GM21825 (cell line): ENCODE data around the gene TSHZ3.

Source experiments
- ATAC-seq: cut with Tn5 transposase; IDR thresholded peaks from one replicate; pipeline ENCODE4 v1.9.1; 2021; ENCODE audit warnings: mild to moderate bottlenecking, moderate library complexity; ENCODE audit not compliant: unreplicated experiment

Gene TSHZ3

GRCh38 chr19:31268751-31269383, 80.4 kb downstream of the TSHZ3 start:
- no peak for ATAC-seq

DNA sequence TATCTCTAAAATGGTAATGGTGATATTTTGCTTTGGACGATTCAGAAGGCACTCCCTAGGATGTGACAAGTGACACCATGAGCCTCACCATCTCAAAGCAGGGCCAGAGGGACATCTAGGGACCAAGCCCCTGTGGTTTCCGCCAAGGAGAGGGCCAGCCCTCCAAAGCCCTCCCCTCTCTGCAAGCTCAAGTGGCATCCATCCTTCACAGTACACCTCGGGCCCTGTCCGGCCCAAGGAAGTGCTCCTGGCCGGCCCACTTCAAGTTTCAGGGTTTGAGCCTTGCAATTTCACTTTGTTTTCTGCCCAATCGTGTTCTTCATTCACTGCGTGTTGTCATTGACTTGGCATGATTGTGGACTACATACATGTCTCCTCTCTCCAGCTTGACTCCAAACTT, 82.5 kb downstream of the TSHZ3 start:
- no peak for ATAC-seq

DNA sequence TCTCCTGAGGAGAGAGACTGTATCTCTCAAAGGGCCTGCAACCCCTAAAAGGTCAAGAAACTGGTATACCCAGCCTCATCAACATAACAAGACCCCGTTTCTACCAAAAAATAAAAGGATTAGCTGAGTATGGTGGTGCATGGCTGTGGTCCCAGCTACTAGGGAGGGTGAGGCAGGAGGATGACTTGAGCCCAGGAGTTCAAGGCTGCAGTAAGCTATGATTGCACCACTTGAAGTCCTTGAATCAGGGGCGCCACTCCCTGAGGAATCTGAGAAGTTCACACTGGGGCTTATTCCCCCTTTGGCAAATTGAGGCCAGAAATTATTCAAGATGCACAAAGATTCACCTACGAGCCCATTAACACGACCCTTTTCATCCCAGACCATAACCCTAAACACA, 83.0 kb downstream of the TSHZ3 start:
- no peak for ATAC-seq

DNA sequence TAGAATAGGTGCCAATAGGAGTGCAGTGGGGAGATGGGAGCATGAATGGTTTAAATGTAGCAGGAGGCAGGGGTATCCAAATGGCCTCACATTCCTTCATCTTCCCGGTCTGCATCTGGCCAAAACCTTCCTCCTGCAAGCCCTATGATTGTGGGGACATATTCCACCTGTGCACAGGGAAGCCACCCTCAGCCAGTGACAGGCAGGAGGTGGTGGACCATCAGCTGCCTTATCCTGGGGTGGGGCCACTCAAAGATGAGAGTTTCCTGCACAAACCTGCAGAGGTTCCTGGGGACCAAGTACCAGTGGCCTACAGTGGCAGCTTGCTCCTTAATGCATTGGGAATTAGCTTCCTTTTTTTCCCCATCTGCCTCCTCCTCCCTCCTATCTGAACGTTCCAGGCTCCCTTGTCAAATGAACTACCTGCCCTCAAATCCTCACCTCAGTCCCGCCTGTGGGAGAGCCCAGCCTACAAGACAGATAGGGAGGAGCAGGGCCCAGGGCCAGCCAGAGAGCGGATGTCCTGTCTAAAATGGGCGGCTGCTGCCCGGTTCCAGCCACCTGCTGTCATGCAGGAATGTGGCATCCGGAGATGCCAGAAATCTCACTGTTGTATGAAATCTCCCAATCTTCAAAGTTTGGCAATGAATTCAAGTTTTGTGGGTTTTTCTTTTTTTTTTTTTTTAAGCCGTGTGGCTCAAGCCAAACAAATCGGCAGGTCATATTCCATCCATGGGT, 85.0 kb downstream of the TSHZ3 start:
- no peak for ATAC-seq

DNA sequence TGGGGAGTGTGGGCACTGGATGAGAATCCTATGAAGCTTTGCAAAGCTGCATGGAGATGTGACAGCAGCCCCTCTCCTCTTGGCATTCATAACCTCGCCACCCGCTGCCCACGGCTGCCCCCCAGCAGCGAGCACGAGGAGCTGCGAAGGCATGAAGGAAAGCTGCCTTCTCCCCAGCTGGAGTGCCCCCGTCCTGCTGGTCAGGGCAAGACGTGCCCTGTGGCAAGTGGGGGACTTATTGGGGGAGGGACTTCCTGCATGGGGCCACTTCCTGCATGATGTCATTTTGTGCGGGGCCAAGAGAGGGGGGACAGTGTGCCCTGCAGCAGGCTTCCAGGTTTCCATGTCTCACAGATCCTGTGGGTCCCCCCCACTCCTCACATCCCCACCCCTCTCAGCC, 85.9 kb downstream of the TSHZ3 start:
- ATAC-seq: no peak

GRCh38 chr19:31262725-31263191, 86.5 kb downstream of the TSHZ3 start:
- no peak for ATAC-seq

DNA sequence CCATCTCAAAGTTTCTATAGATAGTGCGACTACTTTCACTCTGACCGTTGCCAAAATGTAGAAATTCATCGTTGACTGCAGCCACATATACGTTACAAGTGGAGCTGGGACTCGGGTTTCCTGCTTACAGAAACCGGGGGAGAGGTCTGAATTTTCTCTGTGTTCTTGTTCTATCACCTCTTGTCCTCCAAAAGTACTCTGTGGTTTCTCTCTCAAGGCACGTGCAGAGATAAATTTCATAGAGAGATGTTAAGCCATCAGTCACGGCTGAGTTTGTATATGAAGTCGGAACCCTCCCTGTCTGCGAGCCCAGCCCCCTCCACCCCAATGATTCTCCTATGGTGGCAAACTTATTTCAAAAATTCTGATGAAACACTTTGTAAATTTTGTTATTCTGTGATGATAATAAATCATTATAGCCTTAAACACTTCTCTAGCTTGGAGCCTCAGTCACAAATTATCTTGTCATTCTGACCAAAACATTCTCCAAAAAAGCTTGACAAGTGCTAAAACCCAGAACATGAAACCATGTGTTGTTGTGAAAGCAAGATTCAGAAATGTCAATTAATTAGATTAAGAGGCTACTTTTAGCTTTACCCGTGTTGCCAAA, 87.5 kb downstream of the TSHZ3 start:
- ATAC-seq: no peak

GRCh38 chr19:31261019-31261602, 88.1 kb downstream of the TSHZ3 start:
- no peak for ATAC-seq

- ATAC-seq: no peak
These were observed 88.9 kb downstream of the TSHZ3 start for GRCh38 chr19:31260171-31260933.

DNA sequence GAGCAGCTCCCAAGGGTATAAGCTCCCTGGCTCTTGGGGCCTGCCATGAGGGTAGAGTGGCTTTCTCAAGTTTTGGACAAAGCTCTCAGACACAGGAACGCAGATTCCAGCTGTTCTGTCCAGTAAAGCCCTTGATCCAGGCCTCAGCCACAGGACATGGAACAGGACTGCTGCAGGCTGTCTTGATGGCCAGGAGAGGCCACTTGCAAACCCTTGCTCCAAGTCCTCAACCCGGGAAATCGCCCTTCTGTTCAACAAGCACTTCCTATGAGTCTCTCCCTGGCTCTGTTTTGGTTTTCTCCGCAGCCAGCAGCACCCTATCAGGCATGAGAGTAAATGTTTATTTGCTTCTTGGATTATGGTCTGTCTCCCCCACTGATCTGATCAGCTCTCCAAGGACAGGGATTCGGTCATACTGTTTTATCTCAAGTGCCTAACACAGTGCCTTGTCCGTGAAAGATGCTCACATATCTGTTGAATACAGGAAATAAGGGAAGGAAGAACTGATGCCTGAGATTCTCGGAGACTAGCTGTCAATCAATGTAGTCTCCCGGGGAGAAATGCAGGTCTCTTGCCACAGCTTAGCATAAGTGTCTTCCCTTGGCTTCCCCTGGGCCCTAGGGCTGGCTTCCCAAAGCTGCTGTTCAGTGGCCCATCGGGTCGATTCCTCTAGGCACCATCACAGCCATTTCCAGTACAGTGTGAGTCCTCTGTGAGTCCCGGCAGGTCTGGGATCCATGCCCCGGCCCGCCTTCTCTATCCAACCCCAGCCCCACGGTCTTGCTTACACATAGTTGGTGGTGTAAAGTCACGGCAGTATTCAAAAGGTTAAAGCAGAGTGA, 90.8 kb downstream of the TSHZ3 start:
- ATAC-seq: no peak

- no peak for ATAC-seq
These were observed 91.7 kb downstream of the TSHZ3 start for GRCh38 chr19:31257426-31258130.

DNA sequence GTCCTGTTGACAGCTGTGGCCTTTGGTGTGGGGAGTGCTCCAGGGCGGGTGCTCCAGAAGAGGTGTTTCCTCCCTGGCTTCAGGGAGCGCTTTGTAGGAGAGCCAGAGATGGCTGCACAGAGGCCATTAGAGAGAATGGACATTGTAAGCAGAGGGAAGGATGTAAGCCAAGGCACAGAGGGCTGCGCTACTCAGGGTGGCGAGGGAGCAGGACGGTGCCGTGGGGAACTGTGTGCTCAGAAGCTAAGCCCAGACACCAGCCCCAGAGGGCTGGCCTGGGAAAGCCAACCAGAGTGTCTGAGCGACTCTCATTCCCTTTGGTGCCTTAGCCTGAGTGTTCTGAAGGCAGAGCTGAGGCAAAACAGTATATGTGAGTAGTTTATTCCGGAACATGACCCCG, 92.2 kb downstream of the TSHZ3 start:
- no peak for ATAC-seq

DNA sequence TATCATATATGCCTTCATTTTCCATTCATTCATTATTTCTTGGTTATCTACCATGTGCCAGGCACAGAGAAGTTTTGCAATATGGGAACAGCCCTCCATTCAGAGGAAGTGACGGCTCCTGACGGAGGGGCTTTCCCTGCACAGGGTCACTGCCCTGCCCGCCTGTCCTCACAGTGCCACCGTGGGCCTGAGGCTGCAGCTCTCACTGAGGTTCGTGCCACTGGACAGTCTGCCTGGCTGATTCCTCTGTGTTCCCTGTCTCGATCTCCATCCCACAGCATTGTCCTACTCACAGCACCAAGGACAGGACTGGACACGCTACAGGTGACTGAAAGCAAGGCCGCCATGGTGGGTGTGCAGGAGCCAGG, 92.7 kb downstream of the TSHZ3 start:
- ATAC-seq: no peak

DNA sequence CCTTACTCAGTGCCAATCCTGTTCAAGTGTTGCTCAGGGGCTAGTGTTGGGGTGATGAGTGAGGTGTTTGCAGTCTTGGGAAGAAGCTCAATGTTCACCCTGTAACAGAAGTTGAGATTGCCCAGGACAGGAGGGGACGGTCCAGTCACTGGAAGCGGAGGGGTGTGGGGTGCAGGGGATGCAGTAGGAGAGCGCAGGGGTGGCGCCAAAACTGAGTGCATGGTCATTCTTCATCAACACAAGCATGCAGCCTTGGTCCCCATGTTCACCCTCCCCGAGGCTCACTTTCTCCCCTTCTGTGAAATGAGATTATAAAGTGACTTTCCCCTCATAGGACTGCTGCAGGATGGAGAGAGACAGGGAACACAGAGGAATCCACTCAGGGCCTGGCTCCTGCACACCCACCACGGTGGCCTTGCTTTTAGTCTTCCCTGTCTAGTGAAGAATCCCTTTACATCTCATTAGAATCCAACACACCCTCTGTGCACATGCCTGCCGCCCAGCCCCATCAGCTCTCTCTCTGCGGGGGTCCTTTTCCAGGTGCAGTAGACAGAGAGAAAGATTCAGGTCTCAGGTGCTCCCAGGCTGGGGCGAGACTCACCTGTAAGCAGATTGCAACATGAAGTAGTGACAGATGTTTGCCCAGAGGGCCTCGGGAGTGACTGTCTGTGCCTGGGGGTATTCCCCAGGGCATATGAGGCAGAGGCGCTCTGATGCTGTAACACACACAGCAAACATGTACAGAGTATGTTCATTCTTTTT, 93.2 kb downstream of the TSHZ3 start:
- ATAC-seq: no peak

DNA sequence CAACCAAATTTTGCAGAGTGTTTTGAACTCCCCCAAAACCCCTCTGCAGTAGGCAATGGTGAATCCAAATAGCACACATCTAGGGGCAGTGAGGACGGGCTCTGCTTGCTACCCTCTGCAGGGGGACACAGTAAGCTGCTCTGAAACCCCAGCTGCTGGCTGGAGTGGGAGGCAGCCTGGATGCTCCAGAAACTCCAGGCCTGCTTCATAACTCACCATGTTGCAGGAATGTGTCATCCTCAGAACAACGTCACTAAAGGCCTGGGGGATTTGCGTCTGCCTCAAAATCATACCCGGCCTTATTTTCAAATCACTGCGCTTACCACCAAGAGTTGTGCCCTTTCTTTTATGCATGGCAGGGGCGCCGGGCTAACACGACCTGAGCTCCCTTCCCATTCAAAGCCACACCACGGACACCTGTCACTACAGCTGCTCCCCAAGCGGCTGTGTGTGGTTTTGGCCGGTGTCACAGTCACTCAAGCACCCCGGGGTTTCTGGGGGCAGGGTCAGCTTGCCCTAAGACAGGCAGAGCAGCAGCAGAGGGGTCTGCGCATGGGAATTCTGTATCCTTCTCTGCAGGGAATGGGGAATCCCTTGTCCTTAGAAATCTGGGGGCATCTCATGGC, 93.9 kb downstream of the TSHZ3 start:
- ATAC-seq: no peak

GRCh38 chr19:31254611-31255010, 94.6 kb downstream of the TSHZ3 start:
- ATAC-seq: no peak

GRCh38 chr19:31254180-31254551, 95.1 kb downstream of the TSHZ3 start:
- ATAC-seq: no peak

- no peak for ATAC-seq
These were observed 95.6 kb downstream of the TSHZ3 start for GRCh38 chr19:31253526-31254179.
